Measurements from ENCODE around the gene GAN. TPM values are rescaled to one million over a fixed set of nuclear protein-coding genes. Genes with fewer than 3 reads are reported as not detected.
A peak's percentile ranks its signal among the peaks of the same experiment; 100 is the strongest.
"Not testable (repeated sequence)": the region's sequence is repeated elsewhere in the genome, so short reads cannot be mapped to it uniquely, and the experiment has no call there.

GAN gene
- total RNA-seq, 1 donor from 2014 or later: 5.0 TPM

GRCh38 chr16:81397879-81398520, 83.2 kb downstream of the GAN start:
- DNase-seq (ENCODE audit: low read depth in 2 of 2): no peak

GRCh38 chr16:81399909-81400308, 85.1 kb downstream of the GAN start:
- DNase-seq (ENCODE audit: low read depth in 2 of 2): no peak

GRCh38 chr16:81401035-81401950, 86.5 kb downstream of the GAN start:
- peak; percentile 25 to 81 for DNase-seq (ENCODE audit: low read depth in 2 of 2)

- no peak for DNase-seq (ENCODE audit: low read depth in 2 of 2)
Observed at GRCh38 chr16:81403208-81403600, 88.4 kb downstream of the GAN start.

DNA sequence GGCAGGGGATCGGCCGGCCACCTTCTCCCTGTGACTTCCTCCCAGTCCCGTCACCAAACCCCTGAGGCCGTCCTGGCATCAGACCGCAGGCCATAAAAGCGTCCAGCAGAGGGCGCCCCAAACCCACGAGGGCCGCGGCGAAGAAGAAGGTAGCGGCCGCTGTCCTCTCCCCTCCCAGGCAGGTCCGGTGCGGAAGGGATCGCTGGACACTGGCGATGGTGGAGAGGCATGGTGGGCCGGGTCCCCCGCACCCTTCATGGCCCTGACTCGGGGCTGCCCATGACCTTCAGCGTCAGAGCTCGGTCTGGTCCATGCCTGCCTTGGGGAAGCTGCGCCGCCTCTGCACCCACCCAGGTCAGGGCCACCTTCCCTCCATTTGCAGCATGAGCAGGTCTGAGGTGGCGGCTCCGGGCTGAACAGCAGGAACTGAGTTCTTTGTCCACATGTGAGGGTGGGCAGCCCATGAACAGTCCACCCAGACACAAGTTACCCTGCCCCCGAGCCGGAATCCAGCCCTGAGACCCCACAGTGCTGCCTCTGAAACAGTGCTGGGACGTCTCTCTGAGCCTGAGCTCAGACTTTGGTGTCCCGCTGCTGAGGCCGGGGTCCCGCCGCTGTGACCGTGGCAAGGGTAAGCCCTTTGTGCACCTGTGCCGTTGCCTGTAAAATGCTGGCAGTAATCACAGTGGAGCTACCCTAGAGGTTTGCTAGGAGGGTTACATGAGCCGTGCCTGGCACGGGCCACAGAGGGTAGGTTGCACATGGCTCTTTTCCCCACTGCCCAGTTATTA, 89.0 kb downstream of the GAN start:
- DNase-seq (ENCODE audit: low read depth in 2 of 2): peak; percentile 45 to 77

DNA sequence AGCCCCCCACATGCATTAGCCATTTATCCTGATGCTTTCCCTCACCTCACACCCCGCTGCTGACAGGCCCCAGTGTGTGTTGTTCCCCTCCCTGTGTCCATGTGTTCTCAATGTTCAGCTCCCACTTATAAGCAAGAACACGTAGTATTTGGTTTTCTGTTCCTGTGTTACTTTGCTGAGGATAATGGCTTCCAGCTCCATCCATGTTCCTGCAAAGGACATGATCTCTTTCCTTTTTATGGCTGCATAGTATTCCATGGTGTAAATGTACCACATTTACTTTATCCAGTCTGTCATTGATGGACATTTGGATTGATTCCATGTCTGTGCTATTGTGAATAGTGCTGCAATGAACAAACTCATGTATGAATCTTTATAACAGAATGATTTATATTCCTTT, 90.2 kb downstream of the GAN start:
- not testable (repeated sequence) for DNase-seq (ENCODE audit: low read depth in 2 of 2)

DNA sequence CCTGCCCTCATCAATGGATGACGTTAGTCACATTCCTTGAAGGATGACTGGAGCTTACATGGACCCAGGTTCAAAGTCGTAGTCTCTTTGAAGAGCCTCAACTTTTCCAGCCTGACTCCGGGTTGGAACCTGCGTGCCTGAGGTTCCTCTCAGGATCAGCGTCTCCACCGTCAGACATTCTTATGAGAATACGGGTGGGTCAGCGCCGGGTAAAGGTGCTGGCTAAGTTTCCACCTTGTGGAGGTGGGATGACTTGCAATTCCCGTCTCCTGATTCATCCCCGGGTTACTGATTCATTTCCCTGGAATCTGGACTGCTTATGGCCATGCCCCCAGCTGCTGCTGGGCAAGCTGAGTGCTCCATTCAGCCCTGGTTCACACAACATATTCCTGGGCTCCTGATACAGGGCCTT, 90.9 kb downstream of the GAN start:
- peak; percentile 58 to 93 for DNase-seq (ENCODE audit: low read depth in 2 of 2)

- no peak for DNase-seq (ENCODE audit: low read depth in 2 of 2)
Observed at GRCh38 chr16:81408409-81408950, 93.7 kb downstream of the GAN start.

- DNase-seq (ENCODE audit: low read depth in 2 of 2): no peak
Observed at GRCh38 chr16:81409016-81409556, 94.3 kb downstream of the GAN start.

- peak in 1 of 2 donors; percentile 1 for DNase-seq (ENCODE audit: low read depth in 2 of 2)
Observed at GRCh38 chr16:81410643-81411293, 96.0 kb downstream of the GAN start.

- no peak for DNase-seq (ENCODE audit: low read depth in 2 of 2)
Observed at GRCh38 chr16:81413245-81413990, 98.7 kb downstream of the GAN start.

- no peak for DNase-seq (ENCODE audit: low read depth in 2 of 2)
Observed at GRCh38 chr16:81415751-81416150, 101.0 kb downstream of the GAN start.

- no peak for DNase-seq (ENCODE audit: low read depth in 2 of 2)
Observed at GRCh38 chr16:81416749-81417148, 102.0 kb downstream of the GAN start.

DNA sequence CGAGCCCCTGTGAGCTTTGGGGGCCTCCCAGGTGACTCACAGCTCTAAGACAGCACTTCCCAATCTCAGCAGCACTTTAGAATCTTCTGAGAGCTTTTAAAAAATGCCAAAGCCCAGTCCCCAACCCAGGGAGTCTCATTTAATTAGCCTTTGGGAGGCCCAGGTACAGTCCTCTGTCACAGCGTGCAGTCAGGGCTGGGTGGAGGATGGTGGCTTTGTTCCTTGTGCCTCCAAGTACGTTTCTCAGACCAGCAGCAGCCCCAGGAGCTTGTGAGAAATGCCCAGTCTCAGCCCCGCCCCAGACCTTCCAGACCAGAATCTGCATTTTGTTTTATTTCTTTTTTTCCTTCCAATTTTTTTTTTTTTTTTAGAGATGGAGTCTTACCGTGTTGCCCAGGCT, 102.4 kb downstream of the GAN start:
- no peak for DNase-seq (ENCODE audit: low read depth in 2 of 2)

DNA sequence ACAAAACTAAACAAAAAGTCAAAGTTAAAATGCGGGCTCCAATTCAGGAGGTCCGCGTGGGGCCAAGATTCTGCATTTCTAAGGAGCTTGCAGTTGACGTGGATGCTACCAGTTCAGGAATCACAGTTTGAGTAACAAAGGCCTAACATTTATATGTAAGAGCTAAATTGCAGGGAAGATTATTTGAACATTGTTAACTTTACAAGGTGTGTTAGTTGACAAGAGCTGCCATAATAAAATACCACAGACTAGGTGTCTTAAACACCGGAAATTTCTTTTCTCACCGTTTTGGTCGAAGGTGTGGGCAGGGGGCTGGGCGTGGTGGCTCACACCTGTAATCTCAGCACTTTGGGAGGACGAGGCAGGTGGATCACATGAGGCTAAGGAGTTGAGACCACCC, 105.0 kb downstream of the GAN start:
- DNase-seq (ENCODE audit: low read depth in 2 of 2): no peak

- DNase-seq (ENCODE audit: low read depth in 2 of 2): no peak
Observed at GRCh38 chr16:81421126-81421525, 106.4 kb downstream of the GAN start.

GRCh38 chr16:81421536-81421935, 106.8 kb downstream of the GAN start:
- DNase-seq (ENCODE audit: low read depth in 2 of 2): no peak

- not testable (repeated sequence) for DNase-seq (ENCODE audit: low read depth in 2 of 2)
Observed at GRCh38 chr16:81422153-81422552, 107.4 kb downstream of the GAN start.

GRCh38 chr16:81424771-81425170, 110.0 kb downstream of the GAN start:
- no peak for DNase-seq (ENCODE audit: low read depth in 2 of 2)

DNA sequence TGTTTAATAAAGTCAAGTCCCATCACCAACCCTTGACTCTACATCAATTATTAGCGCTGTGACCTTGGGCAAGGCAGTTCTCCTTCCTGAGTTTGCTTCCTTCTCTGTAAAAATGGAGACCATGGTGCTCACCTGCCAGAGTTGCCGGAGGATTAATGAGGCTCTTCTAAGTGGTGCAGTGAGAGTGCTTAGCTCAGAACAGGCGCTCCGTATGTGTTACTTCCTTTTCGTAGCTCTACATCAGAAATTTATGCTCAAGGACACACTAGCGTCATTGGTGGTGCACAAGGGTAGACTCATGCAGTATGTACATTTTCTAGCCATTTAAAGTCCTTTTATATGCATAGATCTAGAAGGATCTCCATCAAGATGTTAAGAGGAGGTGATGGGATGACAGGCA, 112.5 kb downstream of the GAN start:
- DNase-seq (ENCODE audit: low read depth in 2 of 2): no peak

All from dermis microvascular lymphatic vessel endothelial cell (primary cell).